SK-N-SH (cell line): Measurements from ENCODE around the gene MMP21. TPM values are rescaled to one million over a fixed set of nuclear protein-coding genes. Genes with fewer than 3 reads are reported as not detected.

ENCODE experiments used
- CTCF ChIA-PET: fragments of 300-600, 350-600 bp; formaldehyde crosslinking; extraction: SDS; loops from one replicate; lab custom pipeline; 2021; lab: Yijun Ruan, JAX
- POLR2A ChIA-PET: fragments of 350-600 bp; sonication (Branson Sonifier 250); formaldehyde crosslinking; extraction: SDS; loops from one replicate; lab custom pipeline; 2020; ENCODE audit warnings: antibody characterized with exemption, inconsistent platforms; lab: Yijun Ruan, JAX
- DNase-seq: peaks from one replicate; pipeline ENCODE4 v3.0.0; 2012
- H2AFZ ChIP-seq: fragments of 200-600 bp; sonication (generic); 2 replicates; pipeline ENCODE4 v1.8.1; 2016; ENCODE audit warnings: antibody characterized with exemption, mild to moderate bottlenecking, low read depth
- H3F3A ChIP-seq: fragments of 200-600 bp; sonication (generic); replicated peaks from 2 replicates; pipeline ENCODE3; 2016; ENCODE audit warnings: antibody characterized with exemption, mild to moderate bottlenecking; ENCODE audit not compliant: insufficient read depth
- H3K27ac ChIP-seq, 2 experiments: fragments of 200-500 bp in 1 of 2; fragments of 200-600 bp in 1 of 2; sonication (Bioruptor generic) in 1 of 2; sonication (generic), shearing (Covaris generic) in 1 of 2; 2 replicates each; pipeline versions ENCODE4 v1.5.1 to v1.6.1; 2014 to 2016; ENCODE audit warnings: low read depth in 2 of 2, inconsistent platforms in 1 of 2, low read length in 1 of 2, mild to moderate bottlenecking in 1 of 2, mixed read lengths in 1 of 2
- H3K27me3 ChIP-seq: fragments of 200-600 bp; sonication (generic), shearing (Covaris generic); 2 replicates; pipeline ENCODE4 v1.6.1; 2016; ENCODE audit warnings: mixed run types; ENCODE audit not compliant: insufficient read depth
- H3K36me3 ChIP-seq, 2 experiments: fragments of 200-500 bp in 1 of 2; fragments of 200-600 bp in 1 of 2; sonication (Bioruptor generic) in 1 of 2; sonication (generic) in 1 of 2; replicated peaks in 1 of 2; 2 replicates each; pipeline versions ENCODE3 to v1.5.1; 2014 to 2016; ENCODE audit warnings: low read length in 1 of 2, mild to moderate bottlenecking in 1 of 2; ENCODE audit not compliant: insufficient read depth in 2 of 2, control insufficient read depth in 1 of 2
- H3K4me1 ChIP-seq, 2 experiments: fragments of 200-500 bp in 1 of 2; fragments of 200-600 bp in 1 of 2; sonication (Bioruptor generic) in 1 of 2; sonication (generic), shearing (Covaris generic) in 1 of 2; 2 replicates each; pipeline versions ENCODE4 v1.5.1 to v1.6.1; 2014 to 2016; ENCODE audit warnings: low read depth in 1 of 2, low read length in 1 of 2, mixed run types in 1 of 2; ENCODE audit not compliant: insufficient read depth in 2 of 2, control insufficient read depth in 1 of 2
- H3K4me2 ChIP-seq: fragments of 200-600 bp; sonication (generic), shearing (Covaris generic); 2 replicates; pipeline ENCODE4 v1.6.1; 2017; ENCODE audit warnings: mixed run types
- H3K4me3 ChIP-seq, 2 experiments: fragments of 200-500 bp in 1 of 2; fragments of 200-600 bp in 1 of 2; sonication (Bioruptor generic) in 1 of 2; sonication (generic), shearing (Covaris generic) in 1 of 2; 2 replicates each; pipeline versions ENCODE4 v1.5.1 to v1.8.1; 2014 to 2016; ENCODE audit warnings: low read depth in 2 of 2, inconsistent platforms in 1 of 2, low read length in 1 of 2, mild to moderate bottlenecking in 1 of 2, mixed read lengths in 1 of 2, moderate library complexity in 1 of 2
- H3K79me2 ChIP-seq: fragments of 200-600 bp; sonication (generic); 2 replicates; pipeline ENCODE4 v1.8.1; 2017; ENCODE audit warnings: mild to moderate bottlenecking; ENCODE audit not compliant: insufficient read depth
- H3K9ac ChIP-seq: fragments of 200-600 bp; sonication (generic); 2 replicates; pipeline ENCODE4 v1.6.1; 2017; ENCODE audit warnings: mixed run types
- H3K9me2 ChIP-seq: fragments of 200-600 bp; sonication (generic); 2 replicates; pipeline ENCODE4 v1.6.1; 2017; ENCODE audit warnings: mixed run types
- H3K9me3 ChIP-seq: fragments of 200-600 bp; sonication (generic); 2 replicates; pipeline ENCODE4 v1.6.1; 2017; ENCODE audit warnings: mixed run types, mild to moderate bottlenecking, moderate library complexity
- H4K20me1 ChIP-seq: fragments of 200-600 bp; sonication (generic); 2 replicates; pipeline ENCODE4 v1.6.1; 2017; ENCODE audit warnings: mild to moderate bottlenecking, mixed run types; ENCODE audit not compliant: insufficient read depth
- EZH2phosphoT487 ChIP-seq: fragments of 200-600 bp; sonication (generic); IDR thresholded peaks from 2 replicates; pipeline ENCODE4 v1.6.1; 2017; ENCODE audit warnings: low read depth, mixed run types, mild to moderate bottlenecking, antibody characterized with exemption, moderate library complexity, borderline replicate concordance
- FOSL2 ChIP-seq: IDR thresholded peaks from 2 replicates; pipeline ENCODE4 v1.4.0; 2012; ENCODE audit warnings: low read depth, mild to moderate bottlenecking, moderate library complexity, borderline replicate concordance
- GATA2 ChIP-seq: sonication (generic); formaldehyde crosslinking; IDR thresholded peaks from 2 replicates; pipeline ENCODE4 v1.5.0; 2020; ENCODE audit warnings: mild to moderate bottlenecking, missing genetic modification reagents
- MAX ChIP-seq: IDR thresholded peaks from 2 replicates; pipeline ENCODE4 v1.4.0; 2012; ENCODE audit warnings: low read depth
- MEF2A ChIP-seq: IDR thresholded peaks from 2 replicates; pipeline ENCODE4 v1.4.0; 2012; ENCODE audit warnings: low read depth, borderline replicate concordance
- NFIC ChIP-seq: IDR thresholded peaks from 2 replicates; pipeline ENCODE4 v1.4.0; 2012; ENCODE audit warnings: borderline replicate concordance
- NRF1 ChIP-seq: IDR thresholded peaks from 2 replicates; pipeline ENCODE4 v1.6.1; 2012; ENCODE audit warnings: low read depth, mild to moderate bottlenecking, low read length
- PBX3 ChIP-seq: IDR thresholded peaks from 2 replicates; pipeline ENCODE4; 2012
- RAD21 ChIP-seq: IDR thresholded peaks from 2 replicates; pipeline ENCODE4 v1.6.1; 2012; ENCODE audit warnings: mild to moderate bottlenecking, low read length
- REST ChIP-seq: IDR thresholded peaks from 2 replicates; pipeline ENCODE4 v1.6.1; 2012; ENCODE audit warnings: mild to moderate bottlenecking, low read depth, low read length, moderate library complexity
- RFX5 ChIP-seq: IDR thresholded peaks from 2 replicates; pipeline ENCODE4 v1.6.1; 2012; ENCODE audit warnings: mild to moderate bottlenecking, improper control_type of control experiment, low read length
- RXRA ChIP-seq: IDR thresholded peaks from 2 replicates; pipeline ENCODE4 v1.4.0; 2012; ENCODE audit warnings: low read depth, mild to moderate bottlenecking, borderline replicate concordance
- SMC3 ChIP-seq: IDR thresholded peaks from 2 replicates; pipeline ENCODE4 v1.6.1; 2012; ENCODE audit warnings: low read depth, low read length, improper control_type of control experiment
- TCF12 ChIP-seq: IDR thresholded peaks from 2 replicates; pipeline ENCODE4 v1.4.0; 2012
- TEAD4 ChIP-seq: IDR thresholded peaks from 2 replicates; pipeline ENCODE4 v1.4.0; 2012; ENCODE audit warnings: mild to moderate bottlenecking, borderline replicate concordance; ENCODE audit not compliant: insufficient read depth
- USF1 ChIP-seq: IDR thresholded peaks from 2 replicates; pipeline ENCODE4 v1.4.0; 2012; ENCODE audit warnings: low read depth, borderline replicate concordance
- YY1 ChIP-seq: IDR thresholded peaks from 2 replicates; pipeline ENCODE4 v1.4.0; 2012; ENCODE audit warnings: low read depth, mild to moderate bottlenecking
- WGBS: methylation state at CpG from one replicate; pipeline ENCODE4 v1.1.6; 2017; ENCODE audit warnings: low lambda C conversion rate; 5-methylcytosine and 5-hydroxymethylcytosine counted together
- polyA plus RNA-seq, 3 experiments: library from polyadenylated mRNA; depleted of rRNA; stranded (reverse); fragments of >200 nt; gene quantifications; 2 replicates each; pipeline ENCODE4 v1.2.3, GENCODE V29; 2012

MMP21 gene
- polyA plus RNA-seq, 1 of the 3 experiments (the other 2 are of a cell fraction) = 0.02 TPM

DNA sequence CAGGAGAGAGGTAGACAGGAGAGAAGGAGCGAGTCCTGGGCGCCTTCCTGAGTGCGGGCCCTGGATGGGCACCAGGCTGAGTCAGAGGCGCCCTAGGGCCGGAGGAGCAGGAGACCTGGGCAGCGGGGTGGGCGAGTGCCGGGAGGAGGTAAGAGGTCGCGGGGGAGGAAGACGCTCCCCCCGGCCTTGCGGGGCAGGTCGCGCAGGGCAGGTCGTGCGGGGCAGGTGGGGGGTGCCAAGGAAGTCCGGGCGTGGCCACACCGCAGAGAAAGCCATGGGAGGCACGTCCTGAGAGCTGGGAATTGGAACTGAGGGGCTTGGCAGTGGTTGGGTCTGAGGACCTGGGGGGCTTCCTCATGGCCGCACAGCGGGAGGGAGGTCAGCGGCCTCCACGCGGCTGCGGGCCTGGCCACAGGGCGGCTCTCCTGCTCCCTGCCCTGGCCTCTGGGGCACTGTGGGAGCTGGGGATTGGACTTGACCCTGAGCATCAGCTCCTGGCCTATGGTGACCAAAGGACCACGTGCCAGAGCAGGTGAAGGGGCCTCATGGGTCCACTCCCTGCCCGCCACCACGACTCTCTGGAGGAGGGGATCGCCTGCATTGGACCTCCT, 935 bp downstream of the MMP21 start (continued):
- TF ChIP-seq RFX5 = no peak
- TF ChIP-seq PBX3 = no peak
- TF ChIP-seq TEAD4 = no peak
- no peak for TF ChIP-seq MAX
- TF ChIP-seq RXRA = no peak
- no peak for TF ChIP-seq FOSL2
- no peak for TF ChIP-seq REST
- TF ChIP-seq MEF2A = no peak
- no peak for TF ChIP-seq RAD21
- TF ChIP-seq NFIC = no peak
- no peak for TF ChIP-seq YY1
- TF ChIP-seq EZH2phosphoT487 = no peak

- no peak overlapping the region for H2AFZ ChIP-seq
- no peak overlapping the region for H3K4me3 ChIP-seq
- H3K36me3 ChIP-seq = peaks cover 2% of the 10 kb centered on the region in 2 experiments
Observed at GRCh38 chr10:125773687-125774543, 1.7 kb downstream of the MMP21 start.

More at GRCh38 chr10:125773687-125774543, 1.7 kb downstream of the MMP21 start:
- no peaks in the 10 kb centered on the region for H3K79me2 ChIP-seq
- no peaks in the 10 kb centered on the region for H3K27me3 ChIP-seq
- ChIA-PET POLR2A (no interaction called here), CTCF (no interaction called here)
- no peaks in the 10 kb centered on the region for H3F3A ChIP-seq
- DNase-seq = no peak
- WGBS = 79% methylated on average over 29 of the region's 75 CpGs
- H3K9me2 ChIP-seq = no peaks in the 10 kb centered on the region
- H3K9ac ChIP-seq = no peak overlapping the region
- no peaks in the 10 kb centered on the region for H3K4me1 ChIP-seq
- no peak overlapping the region for H3K27ac ChIP-seq
- H3K9me3 ChIP-seq = no peaks in the 10 kb centered on the region
- TF ChIP-seq TEAD4 = no peak
- no peak for TF ChIP-seq RFX5
- no peak for TF ChIP-seq RXRA
- no peak for TF ChIP-seq GATA2
- TF ChIP-seq SMC3 = no peak
- TF ChIP-seq USF1 = no peak
- no peak for TF ChIP-seq TCF12
- TF ChIP-seq NRF1 = no peak
- TF ChIP-seq MEF2A = no peak
- no peak for TF ChIP-seq MAX
- TF ChIP-seq, all 33 proteins: peak for 0
- H4K20me1 ChIP-seq = no peaks in the 10 kb centered on the region
- no peak overlapping the region for H3K4me2 ChIP-seq
